Limb (tissue), 2 donors: ENCODE results near the gene TMEM123.

Experiments
- DNase-seq, 2 donors: peaks; one replicate each; pipeline ENCODE4 v3.0.0-alpha.2; 2016; ENCODE audit errors: extremely low spot score in 2 of 2

Gene TMEM123

GRCh38 chr11:102472127-102472526 lies 19.6 kb upstream of the TMEM123 start:
- no peak for DNase-seq

GRCh38 chr11:102471474-102471873 lies 18.9 kb upstream of the TMEM123 start:
- DNase-seq: no peak

GRCh38 chr11:102470251-102470650 lies 17.7 kb upstream of the TMEM123 start:
- DNase-seq: no peak

GRCh38 chr11:102469196-102469821 lies 16.7 kb upstream of the TMEM123 start:
- no peak for DNase-seq

- no peak for DNase-seq
Observed at GRCh38 chr11:102468616-102469195, 16.1 kb upstream of the TMEM123 start.

GRCh38 chr11:102467853-102468580 lies 15.5 kb upstream of the TMEM123 start:
- no peak for DNase-seq

GRCh38 chr11:102467080-102467708 lies 14.6 kb upstream of the TMEM123 start:
- no peak for DNase-seq

GRCh38 chr11:102465696-102466095 lies 13.1 kb upstream of the TMEM123 start:
- no peak for DNase-seq

GRCh38 chr11:102464859-102465500 lies 12.4 kb upstream of the TMEM123 start:
- DNase-seq: no peak

GRCh38 chr11:102464037-102464436 lies 11.5 kb upstream of the TMEM123 start:
- DNase-seq: no peak

- DNase-seq: no peak
Observed at GRCh38 chr11:102462610-102463009, 10.0 kb upstream of the TMEM123 start.

GRCh38 chr11:102459393-102459792 lies 6.8 kb upstream of the TMEM123 start:
- DNase-seq: no peak

- DNase-seq: no peak
Observed at GRCh38 chr11:102458548-102458947, 6.0 kb upstream of the TMEM123 start.

- DNase-seq: no peak
Observed at GRCh38 chr11:102457865-102458264, 5.3 kb upstream of the TMEM123 start.

GRCh38 chr11:102457056-102457677 lies 4.6 kb upstream of the TMEM123 start:
- DNase-seq: no peak

GRCh38 chr11:102456381-102456780 lies 3.8 kb upstream of the TMEM123 start:
- DNase-seq: no peak

GRCh38 chr11:102453921-102454320 lies 1.4 kb upstream of the TMEM123 start:
- DNase-seq: no peak

GRCh38 chr11:102453302-102453695 lies 734 bp upstream of the TMEM123 start:
- DNase-seq: no peak

GRCh38 chr11:102451681-102452460 lies 694 bp downstream of the TMEM123 start:
- DNase-seq: peak; percentile 70 to 75

GRCh38 chr11:102451041-102451680 lies 1.4 kb downstream of the TMEM123 start:
- DNase-seq: no peak
